HepG2 (cell line): ENCODE measurements around the gene RHD. TPM values are rescaled to one million over a fixed set of nuclear protein-coding genes. Genes with fewer than 3 reads are reported as not detected.
A peak's percentile ranks its signal among the peaks of the same experiment; 100 is the strongest.

Experiments used
- ARNT2 ChIP-seq: sonication (generic); formaldehyde crosslinking; IDR thresholded peaks from 2 replicates; pipeline ENCODE4 v1.8.0; 2022; ENCODE audit warnings: mild to moderate bottlenecking, low read depth, missing genetic modification reagents, moderate library complexity
- KDM3A ChIP-seq: IDR thresholded peaks from 2 replicates; pipeline ENCODE4 v1.6.1; 2018; ENCODE audit warnings: low read depth, missing compliant biosample characterization
- KLF6 ChIP-seq: IDR thresholded peaks from 2 replicates; pipeline ENCODE4 v1.8.0; 2016; ENCODE audit warnings: missing biosample characterization, missing genetic modification reagents
- MTF1 ChIP-seq: sonication (generic); formaldehyde crosslinking; IDR thresholded peaks from 2 replicates; pipeline ENCODE4 v1.5.0; 2020; ENCODE audit warnings: missing genetic modification reagents
- MXI1 ChIP-seq: IDR thresholded peaks from 3 replicates; pipeline ENCODE4 v1.6.1; 2012; ENCODE audit warnings: low read depth, low read length, inconsistent platforms, borderline replicate concordance
- NCOA5 ChIP-seq: sonication (generic); formaldehyde crosslinking; IDR thresholded peaks from 2 replicates; pipeline ENCODE4 v1.4.0; 2020; ENCODE audit warnings: missing genetic modification reagents
- NFATC3 ChIP-seq: sonication (generic); formaldehyde crosslinking; IDR thresholded peaks from 2 replicates; pipeline ENCODE4 v1.5.1; 2020; ENCODE audit warnings: mild to moderate bottlenecking, missing genetic modification reagents
- STAG1 ChIP-seq: sonication (generic); formaldehyde crosslinking; IDR thresholded peaks from 2 replicates; pipeline ENCODE4 v1.4.0; 2020; ENCODE audit warnings: missing genetic modification reagents
- SYNCRIP ChIP-seq: fragments of 200-400 bp; formaldehyde crosslinking; IDR thresholded peaks from 2 replicates; pipeline ENCODE4 v1.6.1; 2018; ENCODE audit warnings: mild to moderate bottlenecking, low read depth, low read length; ENCODE audit not compliant: insufficient read depth
- ZNF232 ChIP-seq: sonication (generic); formaldehyde crosslinking; IDR thresholded peaks from 2 replicates; pipeline ENCODE4 v1.4.0; 2020; ENCODE audit warnings: missing genetic modification reagents, borderline replicate concordance
- ZNF292 ChIP-seq: sonication (generic); formaldehyde crosslinking; IDR thresholded peaks from 2 replicates; pipeline ENCODE4 v1.8.1; 2022; ENCODE audit warnings: mild to moderate bottlenecking, low read depth, missing genetic modification reagents, borderline replicate concordance
- ZNF713 ChIP-seq: sonication (generic); formaldehyde crosslinking; IDR thresholded peaks from 2 replicates; pipeline ENCODE4 v1.4.0; 2020; ENCODE audit warnings: mild to moderate bottlenecking, missing genetic modification reagents
- ZSCAN25 ChIP-seq: sonication (generic); formaldehyde crosslinking; IDR thresholded peaks from 2 replicates; pipeline ENCODE4 v1.8.0; 2022; ENCODE audit warnings: mild to moderate bottlenecking, missing genetic modification reagents
- polyA plus RNA-seq, 8 experiments: library from polyadenylated mRNA; depleted of rRNA in 3 of 8; stranded (reverse) in 7 of 8; unstranded in 1 of 8; fragments of >200 nt; fragmentation: Illumina TruSeq in 4 of 8; extraction: Trizol in 4 of 8; gene quantifications; 2 replicates each; pipeline versions ENCODE4 v1.2.1 to v1.2.3, GENCODE V29; 2011 to 2016; ENCODE audit warnings: low read depth in 4 of 8, missing spikeins in 1 of 8, mixed read lengths in 1 of 8; ENCODE audit not compliant: insufficient read depth in 1 of 8
- total RNA-seq, 5 experiments: library from RNA; depleted of rRNA; stranded (reverse); fragments of >200 nt; fragmentation: Illumina TruSeq; extraction: Trizol; gene quantifications; 2 replicates each; pipeline ENCODE4 v1.2.3, GENCODE V29; 2016; ENCODE audit warnings: low read depth in 1 of 5
- TF ChIP-seq, protein P1 (sequence below): IDR thresholded peaks from 2 replicates; pipeline ENCODE4 v1.6.1; 2016; ENCODE audit warnings: missing compliant biosample characterization, missing genetic modification reagents, borderline replicate concordance
- TF ChIP-seq, protein P2 (sequence below): sonication (generic); formaldehyde crosslinking; conservative IDR thresholded peaks from 2 replicates; pipeline ENCODE4 v1.4.0; 2020; ENCODE audit warnings: missing genetic modification reagents
- TF ChIP-seq, protein P3 (sequence below): sonication (generic); formaldehyde crosslinking; IDR thresholded peaks from 2 replicates; pipeline ENCODE4 v1.5.1; 2020; ENCODE audit warnings: mild to moderate bottlenecking, missing genetic modification reagents, borderline replicate concordance
- TF ChIP-seq, protein P4 (sequence below): sonication (generic); formaldehyde crosslinking; IDR thresholded peaks from 2 replicates; pipeline ENCODE4 v1.4.0; 2020; ENCODE audit warnings: missing genetic modification reagents, borderline replicate concordance

The RHD gene
- total and polyA plus RNA-seq, 2 of the 13 experiments (the other 11 are each of a cell fraction or from before 2014, with no cell fraction given) = not detected

DNA sequence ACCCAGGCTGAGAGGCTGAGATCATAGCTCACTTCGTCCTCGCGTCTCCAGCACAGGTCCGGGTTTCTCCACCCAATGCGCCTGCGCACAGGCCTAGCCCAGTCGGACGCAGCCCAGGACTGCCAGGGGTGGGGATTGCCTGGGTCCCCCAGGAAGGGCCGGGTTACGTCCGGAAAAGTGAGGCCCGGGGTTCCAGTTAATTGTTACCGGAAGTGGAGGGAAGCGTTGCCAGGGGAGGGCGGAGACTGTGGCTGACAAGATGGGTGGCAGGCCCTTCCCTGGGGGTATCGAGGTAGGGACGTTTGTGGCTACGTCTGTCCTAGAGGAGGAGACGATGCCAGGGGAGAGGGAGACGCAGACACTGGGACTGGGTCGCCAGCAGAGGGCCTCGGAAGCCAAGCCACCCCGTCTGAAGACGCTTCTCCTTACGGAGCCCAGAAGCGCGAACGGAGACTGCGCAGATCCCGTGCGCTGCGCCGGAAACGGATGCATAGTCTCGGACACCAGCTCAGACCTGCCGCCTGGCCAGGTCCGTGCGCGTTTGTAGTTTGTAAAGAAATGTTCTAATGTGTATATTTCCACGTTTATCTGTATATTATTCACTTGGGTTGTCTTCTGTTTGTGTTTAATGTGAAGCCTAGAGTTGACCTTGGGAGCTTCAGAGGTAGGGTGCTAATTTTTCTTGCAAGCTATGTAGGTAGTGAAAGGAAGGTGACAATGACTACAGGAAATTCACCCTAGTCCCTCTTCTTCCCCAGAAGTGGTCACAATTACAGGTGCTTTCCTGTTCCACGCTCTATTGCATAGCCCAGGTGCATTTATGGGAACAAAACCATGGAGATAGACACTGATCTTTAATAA is 32.4 kb upstream of the RHD start (continued):
- TF ChIP-seq KDM3A (CRISPR knock-in tag) = no peak
- TF ChIP-seq, protein P1, sequence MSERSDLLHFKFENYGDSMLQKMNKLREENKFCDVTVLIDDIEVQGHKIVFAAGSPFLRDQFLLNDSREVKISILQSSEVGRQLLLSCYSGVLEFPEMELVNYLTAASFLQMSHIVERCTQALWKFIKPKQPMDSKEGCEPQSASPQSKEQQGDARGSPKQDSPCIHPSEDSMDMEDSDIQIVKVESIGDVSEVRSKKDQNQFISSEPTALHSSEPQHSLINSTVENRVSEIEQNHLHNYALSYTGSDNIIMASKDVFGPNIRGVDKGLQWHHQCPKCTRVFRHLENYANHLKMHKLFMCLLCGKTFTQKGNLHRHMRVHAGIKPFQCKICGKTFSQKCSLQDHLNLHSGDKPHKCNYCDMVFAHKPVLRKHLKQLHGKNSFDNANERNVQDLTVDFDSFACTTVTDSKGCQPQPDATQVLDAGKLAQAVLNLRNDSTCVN (CRISPR knock-in tag) = no peak
- TF ChIP-seq ZNF713 = 0 out of 2 replicates have a peak, but pooled peaks have one; percentile 29
- TF ChIP-seq, protein P2, sequence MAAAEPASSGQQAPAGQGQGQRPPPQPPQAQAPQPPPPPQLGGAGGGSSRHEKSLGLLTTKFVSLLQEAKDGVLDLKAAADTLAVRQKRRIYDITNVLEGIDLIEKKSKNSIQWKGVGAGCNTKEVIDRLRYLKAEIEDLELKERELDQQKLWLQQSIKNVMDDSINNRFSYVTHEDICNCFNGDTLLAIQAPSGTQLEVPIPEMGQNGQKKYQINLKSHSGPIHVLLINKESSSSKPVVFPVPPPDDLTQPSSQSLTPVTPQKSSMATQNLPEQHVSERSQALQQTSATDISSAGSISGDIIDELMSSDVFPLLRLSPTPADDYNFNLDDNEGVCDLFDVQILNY (CRISPR knock-in tag) = no peak
- peak; percentile 70; the same call in 1 of the 3 replicates for TF ChIP-seq MXI1
- no peak for TF ChIP-seq MTF1
- TF ChIP-seq ARNT2 = peak; percentile 66
- no peak for TF ChIP-seq ZNF232 (CRISPR knock-in tag)
- TF ChIP-seq NCOA5 (CRISPR knock-in tag) = no peak
- peak; percentile 53 for TF ChIP-seq STAG1 (CRISPR knock-in tag)
- TF ChIP-seq, protein P3, sequence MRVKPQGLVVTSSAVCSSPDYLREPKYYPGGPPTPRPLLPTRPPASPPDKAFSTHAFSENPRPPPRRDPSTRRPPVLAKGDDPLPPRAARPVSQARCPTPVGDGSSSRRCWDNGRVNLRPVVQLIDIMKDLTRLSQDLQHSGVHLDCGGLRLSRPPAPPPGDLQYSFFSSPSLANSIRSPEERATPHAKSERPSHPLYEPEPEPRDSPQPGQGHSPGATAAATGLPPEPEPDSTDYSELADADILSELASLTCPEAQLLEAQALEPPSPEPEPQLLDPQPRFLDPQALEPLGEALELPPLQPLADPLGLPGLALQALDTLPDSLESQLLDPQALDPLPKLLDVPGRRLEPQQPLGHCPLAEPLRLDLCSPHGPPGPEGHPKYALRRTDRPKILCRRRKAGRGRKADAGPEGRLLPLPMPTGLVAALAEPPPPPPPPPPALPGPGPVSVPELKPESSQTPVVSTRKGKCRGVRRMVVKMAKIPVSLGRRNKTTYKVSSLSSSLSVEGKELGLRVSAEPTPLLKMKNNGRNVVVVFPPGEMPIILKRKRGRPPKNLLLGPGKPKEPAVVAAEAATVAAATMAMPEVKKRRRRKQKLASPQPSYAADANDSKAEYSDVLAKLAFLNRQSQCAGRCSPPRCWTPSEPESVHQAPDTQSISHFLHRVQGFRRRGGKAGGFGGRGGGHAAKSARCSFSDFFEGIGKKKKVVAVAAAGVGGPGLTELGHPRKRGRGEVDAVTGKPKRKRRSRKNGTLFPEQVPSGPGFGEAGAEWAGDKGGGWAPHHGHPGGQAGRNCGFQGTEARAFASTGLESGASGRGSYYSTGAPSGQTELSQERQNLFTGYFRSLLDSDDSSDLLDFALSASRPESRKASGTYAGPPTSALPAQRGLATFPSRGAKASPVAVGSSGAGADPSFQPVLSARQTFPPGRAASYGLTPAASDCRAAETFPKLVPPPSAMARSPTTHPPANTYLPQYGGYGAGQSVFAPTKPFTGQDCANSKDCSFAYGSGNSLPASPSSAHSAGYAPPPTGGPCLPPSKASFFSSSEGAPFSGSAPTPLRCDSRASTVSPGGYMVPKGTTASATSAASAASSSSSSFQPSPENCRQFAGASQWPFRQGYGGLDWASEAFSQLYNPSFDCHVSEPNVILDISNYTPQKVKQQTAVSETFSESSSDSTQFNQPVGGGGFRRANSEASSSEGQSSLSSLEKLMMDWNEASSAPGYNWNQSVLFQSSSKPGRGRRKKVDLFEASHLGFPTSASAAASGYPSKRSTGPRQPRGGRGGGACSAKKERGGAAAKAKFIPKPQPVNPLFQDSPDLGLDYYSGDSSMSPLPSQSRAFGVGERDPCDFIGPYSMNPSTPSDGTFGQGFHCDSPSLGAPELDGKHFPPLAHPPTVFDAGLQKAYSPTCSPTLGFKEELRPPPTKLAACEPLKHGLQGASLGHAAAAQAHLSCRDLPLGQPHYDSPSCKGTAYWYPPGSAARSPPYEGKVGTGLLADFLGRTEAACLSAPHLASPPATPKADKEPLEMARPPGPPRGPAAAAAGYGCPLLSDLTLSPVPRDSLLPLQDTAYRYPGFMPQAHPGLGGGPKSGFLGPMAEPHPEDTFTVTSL (CRISPR knock-in tag) = no peak
- TF ChIP-seq, protein P4, sequence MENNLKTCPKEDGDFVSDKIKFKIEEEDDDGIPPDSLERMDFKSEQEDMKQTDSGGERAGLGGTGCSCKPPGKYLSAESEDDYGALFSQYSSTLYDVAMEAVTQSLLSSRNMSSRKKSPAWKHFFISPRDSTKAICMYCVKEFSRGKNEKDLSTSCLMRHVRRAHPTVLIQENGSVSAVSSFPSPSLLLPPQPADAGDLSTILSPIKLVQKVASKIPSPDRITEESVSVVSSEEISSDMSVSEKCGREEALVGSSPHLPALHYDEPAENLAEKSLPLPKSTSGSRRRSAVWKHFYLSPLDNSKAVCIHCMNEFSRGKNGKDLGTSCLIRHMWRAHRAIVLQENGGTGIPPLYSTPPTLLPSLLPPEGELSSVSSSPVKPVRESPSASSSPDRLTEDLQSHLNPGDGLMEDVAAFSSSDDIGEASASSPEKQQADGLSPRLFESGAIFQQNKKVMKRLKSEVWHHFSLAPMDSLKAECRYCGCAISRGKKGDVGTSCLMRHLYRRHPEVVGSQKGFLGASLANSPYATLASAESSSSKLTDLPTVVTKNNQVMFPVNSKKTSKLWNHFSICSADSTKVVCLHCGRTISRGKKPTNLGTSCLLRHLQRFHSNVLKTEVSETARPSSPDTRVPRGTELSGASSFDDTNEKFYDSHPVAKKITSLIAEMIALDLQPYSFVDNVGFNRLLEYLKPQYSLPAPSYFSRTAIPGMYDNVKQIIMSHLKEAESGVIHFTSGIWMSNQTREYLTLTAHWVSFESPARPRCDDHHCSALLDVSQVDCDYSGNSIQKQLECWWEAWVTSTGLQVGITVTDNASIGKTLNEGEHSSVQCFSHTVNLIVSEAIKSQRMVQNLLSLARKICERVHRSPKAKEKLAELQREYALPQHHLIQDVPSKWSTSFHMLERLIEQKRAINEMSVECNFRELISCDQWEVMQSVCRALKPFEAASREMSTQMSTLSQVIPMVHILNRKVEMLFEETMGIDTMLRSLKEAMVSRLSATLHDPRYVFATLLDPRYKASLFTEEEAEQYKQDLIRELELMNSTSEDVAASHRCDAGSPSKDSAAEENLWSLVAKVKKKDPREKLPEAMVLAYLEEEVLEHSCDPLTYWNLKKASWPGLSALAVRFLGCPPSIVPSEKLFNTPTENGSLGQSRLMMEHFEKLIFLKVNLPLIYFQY (CRISPR knock-in tag) = no peak; the same call in none of the 2 replicates
- no peak for TF ChIP-seq SYNCRIP
- TF ChIP-seq ZNF292 (CRISPR knock-in tag) = no peak
- no peak for TF ChIP-seq KLF6 (CRISPR knock-in tag)
- TF ChIP-seq NFATC3 (CRISPR knock-in tag) = no peak
- TF ChIP-seq ZSCAN25 (CRISPR knock-in tag) = no peak
